Renal cortical epithelial cell (primary cell): ENCODE data around the gene GTF2IRD1. TPM values are rescaled to one million over a fixed set of nuclear protein-coding genes. Genes with fewer than 3 reads are reported as not detected.
"Not testable (repeated sequence)": the region's sequence is repeated elsewhere in the genome, so short reads cannot be mapped to it uniquely, and the experiment has no call there.

ENCODE experiments used
- DNase-seq: peaks from one replicate; pipeline ENCODE4 v3.0.0-alpha.2; 2011; ENCODE audit warnings: low read depth
- total RNA-seq: library from RNA; depleted of rRNA; stranded (reverse); fragments of >200 nt; gene quantifications from 2 replicates; pipeline ENCODE4 v1.2.3, GENCODE V29; 2014

GTF2IRD1 gene
- total RNA-seq, 1 donor from 2014 or later: 52.2 TPM

- no peak for DNase-seq
Measured at GRCh38 chr7:74489997-74490945, 36.6 kb downstream of the GTF2IRD1 start.

DNA sequence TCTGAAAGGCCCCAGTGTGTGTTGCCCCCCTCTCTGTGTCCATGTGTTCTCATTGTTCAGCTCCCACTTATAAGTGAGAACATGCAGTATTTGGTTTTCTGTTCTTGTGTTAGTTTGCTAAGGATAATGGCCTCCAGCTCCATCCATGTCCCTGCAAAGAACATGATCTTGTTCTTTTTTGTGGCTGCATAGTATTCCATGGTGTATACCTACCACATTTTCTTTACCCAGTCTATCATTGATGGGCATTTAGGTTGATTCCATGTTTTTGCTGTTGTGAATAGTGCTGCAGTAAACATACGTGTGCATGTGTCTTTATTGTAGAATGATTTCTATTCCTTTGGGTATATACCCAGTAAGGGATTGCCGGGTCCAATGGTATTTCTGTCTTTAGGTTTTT lies 37.8 kb downstream of the GTF2IRD1 start:
- not testable (repeated sequence) for DNase-seq

DNA sequence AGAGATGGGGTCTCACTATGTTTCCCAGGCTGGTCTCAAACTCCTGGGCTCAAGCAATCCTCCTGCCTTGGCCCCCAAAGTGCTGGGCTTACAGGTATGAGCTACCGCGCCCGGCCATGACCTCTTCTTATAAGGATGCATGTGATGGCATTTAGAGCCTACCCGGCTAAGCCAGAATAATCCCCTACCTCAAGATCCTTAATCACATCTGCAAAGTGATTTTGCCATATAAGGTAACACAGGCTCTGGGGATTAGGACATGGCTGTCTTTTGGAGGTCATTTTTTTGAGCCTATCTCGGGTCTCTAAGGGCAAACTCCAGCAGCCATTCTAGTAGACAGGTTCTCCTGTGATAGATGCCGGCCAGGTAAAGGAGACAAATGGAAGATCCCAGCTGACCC lies 39.6 kb downstream of the GTF2IRD1 start:
- DNase-seq: no peak

DNA sequence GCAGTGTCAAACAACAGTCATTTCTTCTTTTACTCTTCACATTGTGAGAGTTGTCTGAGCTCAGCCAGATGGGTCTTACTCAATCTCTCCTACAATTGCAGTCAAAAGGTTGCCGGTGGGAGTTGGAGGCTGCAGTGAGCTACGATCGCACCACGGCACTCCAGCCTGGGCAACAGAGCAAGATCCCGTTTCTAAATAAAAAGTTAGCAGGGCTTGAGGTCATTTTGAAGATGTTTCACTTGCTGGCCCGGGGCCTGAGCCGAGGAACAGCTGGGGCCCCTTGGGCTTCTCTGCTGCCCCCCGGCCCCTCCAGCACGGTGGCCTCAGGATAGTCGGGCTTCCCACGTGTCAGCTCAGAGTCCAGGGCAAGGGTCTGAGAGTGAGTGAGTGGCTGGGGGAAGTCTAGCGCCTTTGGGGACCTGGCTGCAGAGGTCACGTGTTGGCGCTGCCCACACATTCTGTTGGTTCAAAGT lies 40.4 kb downstream of the GTF2IRD1 start:
- DNase-seq: no peak

GRCh38 chr7:74495112-74496086 lies 41.7 kb downstream of the GTF2IRD1 start:
- no peak for DNase-seq

DNA sequence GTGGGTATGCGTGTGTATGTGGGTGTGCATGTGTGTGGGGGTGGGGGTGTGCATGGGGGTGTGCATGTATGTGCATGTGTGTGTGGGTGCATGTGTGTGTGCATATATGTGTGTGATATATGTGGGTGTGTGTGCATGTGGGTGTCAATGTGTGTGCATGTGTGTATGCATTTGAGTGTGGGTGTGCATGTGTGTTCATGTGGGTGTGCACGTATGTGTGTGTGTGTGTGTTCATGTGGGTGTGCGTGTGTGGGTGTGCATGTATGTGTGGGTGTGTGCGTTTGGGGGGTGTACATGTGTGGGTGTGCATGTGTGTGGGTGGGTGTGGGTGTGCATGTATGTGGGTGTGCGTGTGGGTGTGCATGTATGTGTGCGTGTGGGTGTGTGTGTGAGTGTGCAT lies 42.6 kb downstream of the GTF2IRD1 start:
- no peak for DNase-seq

GRCh38 chr7:74496773-74497172 lies 43.1 kb downstream of the GTF2IRD1 start:
- not testable (repeated sequence) for DNase-seq

GRCh38 chr7:74498354-74498753 lies 44.6 kb downstream of the GTF2IRD1 start:
- no peak for DNase-seq

- peak; percentile 70 for DNase-seq
Measured at GRCh38 chr7:74498996-74499834, 45.5 kb downstream of the GTF2IRD1 start.

DNA sequence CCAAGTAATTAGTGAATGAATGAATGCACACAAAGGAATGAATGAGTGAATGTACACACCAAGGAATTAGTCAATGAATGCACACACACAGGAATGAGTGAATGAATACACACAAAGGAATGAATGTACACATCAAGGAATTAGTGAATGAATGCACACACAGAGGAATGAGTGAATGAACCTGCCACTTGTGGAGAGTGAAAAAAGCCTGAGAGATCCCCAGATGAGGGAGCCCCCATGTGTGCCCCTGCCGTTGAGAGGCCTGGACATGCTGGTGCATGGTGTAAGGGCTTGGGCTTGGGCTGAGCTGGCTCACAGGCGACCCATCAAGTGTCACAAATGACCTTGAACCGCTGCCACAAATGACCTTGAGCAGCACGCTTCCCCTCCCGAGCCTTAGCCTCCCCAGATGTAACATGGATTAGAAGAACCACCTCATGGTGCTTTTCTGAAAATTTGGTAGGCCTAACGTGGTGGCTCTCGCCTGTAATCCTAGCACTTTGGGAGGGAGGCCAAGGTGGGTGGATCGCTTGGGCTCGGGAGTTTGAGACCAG lies 46.2 kb downstream of the GTF2IRD1 start:
- DNase-seq: no peak

DNA sequence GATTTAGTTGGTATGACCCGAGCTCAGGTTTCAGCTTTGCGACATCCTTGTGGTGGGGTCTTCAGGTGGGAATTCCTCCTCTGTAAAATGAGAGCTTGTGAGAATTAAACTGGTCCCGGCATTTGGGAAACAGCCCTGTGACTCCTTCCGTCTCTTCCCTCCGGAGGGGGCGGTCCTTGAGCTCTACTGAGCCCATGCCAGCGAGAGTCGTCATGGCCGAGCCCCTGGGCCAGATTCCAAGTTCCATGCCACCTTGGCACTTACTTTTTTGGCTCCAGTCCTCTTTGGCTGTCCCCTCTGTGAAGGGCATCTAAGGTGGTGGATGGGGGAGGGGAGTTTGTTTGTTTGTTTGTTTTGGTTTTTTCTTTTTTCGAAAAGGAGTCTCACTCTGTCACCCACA lies 47.6 kb downstream of the GTF2IRD1 start:
- DNase-seq: peak; percentile 57

DNA sequence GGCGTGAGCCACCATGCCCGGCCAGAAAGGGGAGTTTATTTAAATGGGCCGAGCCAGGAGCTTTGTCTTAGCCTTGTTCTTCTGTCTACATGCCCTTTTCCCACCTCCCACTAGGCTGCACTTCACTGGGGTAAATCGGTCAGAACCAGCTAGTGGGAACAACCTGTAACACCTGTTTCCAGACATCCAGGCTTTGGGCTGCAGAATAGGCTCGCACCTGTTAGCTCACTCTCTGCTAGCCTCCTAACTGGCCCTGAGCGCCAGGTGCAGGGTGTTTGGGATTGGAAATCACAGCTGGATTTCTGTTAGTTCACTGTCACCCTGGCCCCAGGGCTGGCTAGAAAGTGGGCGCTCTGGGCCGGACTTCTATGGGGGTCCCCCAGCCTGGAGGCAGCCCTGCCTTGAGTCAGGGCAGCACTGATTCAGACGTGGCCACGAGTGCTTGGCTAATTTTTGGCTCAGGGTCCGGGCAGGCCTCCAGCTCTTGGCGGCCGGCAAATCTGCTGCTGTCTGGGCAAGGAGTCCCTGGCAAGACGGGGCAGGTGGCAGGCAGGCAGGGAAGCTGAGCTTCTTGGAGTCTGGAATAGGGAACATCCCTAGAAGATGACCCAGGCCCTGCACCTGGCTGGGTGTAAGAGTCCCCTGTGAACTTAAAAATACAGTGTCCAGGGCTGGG lies 48.6 kb downstream of the GTF2IRD1 start:
- DNase-seq: no peak

- DNase-seq: no peak
Measured at GRCh38 chr7:74503061-74503460, 49.4 kb downstream of the GTF2IRD1 start.

GRCh38 chr7:74503943-74504342 lies 50.2 kb downstream of the GTF2IRD1 start:
- DNase-seq: no peak

- DNase-seq: no peak
Measured at GRCh38 chr7:74505471-74506324, 52.0 kb downstream of the GTF2IRD1 start.

DNA sequence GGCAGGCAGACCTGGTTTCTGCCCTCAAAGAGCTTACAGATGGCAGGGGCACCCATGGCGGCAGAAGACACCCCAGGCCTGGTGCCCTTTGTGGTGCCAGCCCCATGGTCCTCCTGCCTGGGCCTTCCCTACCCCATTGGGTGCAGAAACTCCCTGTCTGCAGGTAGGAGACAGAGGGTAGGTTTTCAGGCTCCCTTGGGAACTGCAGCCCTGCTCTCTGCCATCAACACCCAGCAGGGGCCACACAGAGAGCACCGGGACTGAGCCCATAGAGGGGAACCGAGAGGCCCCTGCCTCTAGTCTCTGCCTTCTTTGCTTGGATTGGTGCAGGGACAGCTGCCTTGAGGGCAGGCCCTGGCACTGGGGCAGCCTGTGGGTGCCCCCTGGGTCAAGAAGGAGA lies 52.6 kb downstream of the GTF2IRD1 start:
- DNase-seq: no peak

GRCh38 chr7:74507538-74508319 lies 54.0 kb downstream of the GTF2IRD1 start:
- no peak for DNase-seq

- not testable (repeated sequence) for DNase-seq
Measured at GRCh38 chr7:74509453-74509852, 55.7 kb downstream of the GTF2IRD1 start.

DNA sequence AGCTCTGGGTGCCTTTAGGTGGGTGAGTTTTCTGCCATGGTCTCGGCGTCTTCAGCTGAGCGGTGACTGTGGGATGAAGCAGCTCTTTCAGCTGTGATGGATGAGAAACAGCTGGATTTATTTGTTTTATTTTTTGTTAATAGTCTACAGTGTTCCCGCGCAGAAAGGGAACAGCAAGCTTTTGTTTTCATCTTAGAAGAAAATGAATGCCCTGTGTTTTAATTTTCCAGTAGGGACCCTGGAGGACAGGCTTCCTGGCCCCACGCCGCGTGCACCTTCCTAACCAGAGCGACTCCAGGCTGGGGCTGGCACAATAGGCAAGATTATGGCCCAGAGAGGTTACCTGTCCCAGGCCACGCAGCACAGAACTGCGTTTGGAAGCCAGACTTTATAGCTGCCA lies 57.6 kb downstream of the GTF2IRD1 start:
- no peak for DNase-seq
